WTC11 (cell line): Measurements from ENCODE around the gene MYH9. TPM values are rescaled to one million over a fixed set of nuclear protein-coding genes. Genes with fewer than 3 reads are reported as not detected.

Source experiments
- ATAC-seq: fragments of 200-7000 bp; cut with Tn5 transposase; 2 replicates; pipeline ENCODE4 v1.10.0; 2021; ENCODE audit warnings: mild to moderate bottlenecking, moderate library complexity
- CTCF ChIA-PET: fragments of 300-600 bp; sonication (Branson Sonifier 250); formaldehyde crosslinking; loops from one replicate; lab custom pipeline; 2021; ENCODE audit warnings: antibody characterized with exemption; lab: Charles Lee
- POLR2A ChIA-PET: fragments of 350-600 bp; sonication (Branson Sonifier 250); formaldehyde crosslinking; loops from one replicate; lab custom pipeline; 2021; ENCODE audit warnings: antibody characterized with exemption; lab: Charles Lee
- DNase-seq: peaks from one replicate; pipeline ENCODE4 v3.0.0; 2021; ENCODE audit warnings: low spot score
- H3K27ac Mint-ChIP-seq: 2 replicates; pipeline ENCODE4 v1.8.0; 2021; ENCODE audit warnings: mixed read lengths
- H3K27me3 Mint-ChIP-seq: 2 replicates; pipeline ENCODE4 v1.8.0; 2021; ENCODE audit warnings: low read depth, mild to moderate bottlenecking, moderate library complexity, mixed read lengths
- H3K36me3 Mint-ChIP-seq: 2 replicates; pipeline ENCODE4 v1.8.0; 2021; ENCODE audit warnings: mixed read lengths
- H3K4me1 Mint-ChIP-seq: 2 replicates; pipeline ENCODE4 v1.8.0; 2022; ENCODE audit warnings: mixed read lengths
- H3K4me3 Mint-ChIP-seq: 2 replicates; pipeline ENCODE4 v1.8.0; 2021; ENCODE audit warnings: mild to moderate bottlenecking, moderate library complexity, mixed read lengths
- H3K9me3 Mint-ChIP-seq: 2 replicates; pipeline ENCODE4 v1.8.0; 2021; ENCODE audit warnings: mixed read lengths
- ATF1 ChIP-seq: sonication (generic); formaldehyde crosslinking; IDR thresholded peaks from 2 replicates; pipeline ENCODE4 v1.8.1; 2023; ENCODE audit warnings: mild to moderate bottlenecking, moderate library complexity, missing genetic modification reagents
- IRF2 ChIP-seq: sonication (generic); formaldehyde crosslinking; IDR thresholded peaks from 2 replicates; pipeline ENCODE4 v1.8.0; 2022; ENCODE audit warnings: low read depth, missing genetic modification reagents, borderline replicate concordance
- SMAD3 ChIP-seq: sonication (generic); formaldehyde crosslinking; IDR thresholded peaks from 2 replicates; pipeline ENCODE4 v1.8.0; 2022; ENCODE audit warnings: missing genetic modification reagents, mild to moderate bottlenecking, borderline replicate concordance
- SOX15 ChIP-seq: fragments of 250-450 bp; sonication (Bioruptor Pico); IDR thresholded peaks from 2 replicates; pipeline ENCODE4 v1.9.0; 2021; ENCODE audit warnings: mild to moderate bottlenecking
- SP1 ChIP-seq: sonication (generic); formaldehyde crosslinking; conservative IDR thresholded peaks from 2 replicates; pipeline ENCODE4 v1.8.1; 2022; ENCODE audit warnings: missing genetic modification reagents
- TEAD4 ChIP-seq: sonication (generic); formaldehyde crosslinking; IDR thresholded peaks from 2 replicates; pipeline ENCODE4 v1.8.0; 2022; ENCODE audit warnings: mild to moderate bottlenecking, missing genetic modification reagents
- ZNF138 ChIP-seq: sonication (generic); formaldehyde crosslinking; conservative IDR thresholded peaks from 2 replicates; pipeline ENCODE4 v1.8.1; 2022; ENCODE audit warnings: mild to moderate bottlenecking, moderate library complexity, missing genetic modification reagents
- ZNF232 ChIP-seq: sonication (generic); formaldehyde crosslinking; IDR thresholded peaks from 2 replicates; pipeline ENCODE4 v1.8.0; 2022; ENCODE audit warnings: mild to moderate bottlenecking, missing genetic modification reagents
- total RNA-seq: library from RNA; stranded (reverse); gene quantifications from 3 replicates; pipeline ENCODE4 v1.2.3, GENCODE V29; 2021
- TF ChIP-seq, protein P1 (sequence below): fragments of 250-450 bp; sonication (Bioruptor Pico); IDR thresholded peaks from 2 replicates; pipeline ENCODE4 v1.9.0; 2021; ENCODE audit warnings: mild to moderate bottlenecking
- TF ChIP-seq, protein P2 (sequence below): sonication (generic); formaldehyde crosslinking; IDR thresholded peaks from 2 replicates; pipeline ENCODE4 v1.8.0; 2023; ENCODE audit warnings: mild to moderate bottlenecking, missing genetic modification reagents
- TF ChIP-seq, protein P3 (sequence below): sonication (generic); formaldehyde crosslinking; IDR thresholded peaks from 2 replicates; pipeline ENCODE4 v1.8.1; 2023; ENCODE audit warnings: mild to moderate bottlenecking, missing genetic modification reagents
- TF ChIP-seq, protein P4 (sequence below): fragments of 250-450 bp; sonication (Bioruptor Pico); IDR thresholded peaks from 2 replicates; pipeline ENCODE4 v1.9.0; 2021; ENCODE audit warnings: moderate library complexity, mild to moderate bottlenecking, inconsistent platforms, borderline replicate concordance
- TF ChIP-seq, protein P5 (sequence below): fragments of 250-450 bp; sonication (Bioruptor Pico); conservative IDR thresholded peaks from 2 replicates; pipeline ENCODE4 v1.9.0; 2021; ENCODE audit warnings: mild to moderate bottlenecking
- TF ChIP-seq, protein P6 (sequence below): sonication (generic); formaldehyde crosslinking; IDR thresholded peaks from 2 replicates; pipeline ENCODE4 v1.8.0; 2022; ENCODE audit warnings: mild to moderate bottlenecking, missing genetic modification reagents

The MYH9 gene
- total RNA-seq, 1 experiment from 2014 or later = 277 TPM

DNA sequence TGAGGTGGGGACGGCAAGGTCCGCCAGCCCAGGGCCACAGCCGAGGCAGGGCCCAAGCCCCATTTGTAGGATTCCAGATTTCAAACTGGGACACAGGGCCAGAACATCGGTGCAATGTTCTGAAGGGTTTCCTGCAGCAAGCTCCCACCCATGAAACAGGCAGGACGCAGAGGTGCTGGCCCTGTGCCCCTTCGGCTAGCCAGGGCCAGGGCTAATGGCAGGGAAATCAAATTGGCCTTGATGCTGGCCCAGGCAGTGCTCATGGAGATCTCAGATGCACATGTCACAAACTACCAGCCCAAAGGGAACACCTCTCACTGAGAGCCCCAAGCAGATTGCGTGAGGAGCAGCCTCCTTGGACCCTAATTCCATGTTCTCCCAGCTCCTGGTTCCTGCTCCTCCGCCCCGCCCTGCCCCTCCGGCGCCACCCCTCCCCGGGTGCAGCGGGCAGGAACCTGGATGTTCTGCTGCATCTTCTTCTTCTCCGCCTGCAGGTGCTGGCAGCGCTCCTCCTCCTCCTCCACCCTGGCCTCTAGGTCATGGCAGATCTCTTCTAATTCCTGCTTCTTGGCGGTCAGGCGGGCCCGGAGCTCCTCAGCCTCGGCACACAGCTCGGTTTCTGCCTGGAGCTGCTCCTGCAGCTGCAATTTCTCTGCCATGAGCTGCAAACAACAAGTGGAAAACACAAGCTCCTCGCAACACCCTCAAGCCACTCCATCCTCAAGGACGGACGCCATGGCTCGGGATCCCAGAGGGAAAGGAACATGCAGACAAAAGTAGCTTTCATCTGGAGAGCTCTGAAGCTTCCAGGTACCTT, 87.2 kb downstream of the MYH9 start:
- no peaks in the 10 kb centered on the region for H3K27me3 Mint-ChIP-seq
- TF ChIP-seq, protein P1, sequence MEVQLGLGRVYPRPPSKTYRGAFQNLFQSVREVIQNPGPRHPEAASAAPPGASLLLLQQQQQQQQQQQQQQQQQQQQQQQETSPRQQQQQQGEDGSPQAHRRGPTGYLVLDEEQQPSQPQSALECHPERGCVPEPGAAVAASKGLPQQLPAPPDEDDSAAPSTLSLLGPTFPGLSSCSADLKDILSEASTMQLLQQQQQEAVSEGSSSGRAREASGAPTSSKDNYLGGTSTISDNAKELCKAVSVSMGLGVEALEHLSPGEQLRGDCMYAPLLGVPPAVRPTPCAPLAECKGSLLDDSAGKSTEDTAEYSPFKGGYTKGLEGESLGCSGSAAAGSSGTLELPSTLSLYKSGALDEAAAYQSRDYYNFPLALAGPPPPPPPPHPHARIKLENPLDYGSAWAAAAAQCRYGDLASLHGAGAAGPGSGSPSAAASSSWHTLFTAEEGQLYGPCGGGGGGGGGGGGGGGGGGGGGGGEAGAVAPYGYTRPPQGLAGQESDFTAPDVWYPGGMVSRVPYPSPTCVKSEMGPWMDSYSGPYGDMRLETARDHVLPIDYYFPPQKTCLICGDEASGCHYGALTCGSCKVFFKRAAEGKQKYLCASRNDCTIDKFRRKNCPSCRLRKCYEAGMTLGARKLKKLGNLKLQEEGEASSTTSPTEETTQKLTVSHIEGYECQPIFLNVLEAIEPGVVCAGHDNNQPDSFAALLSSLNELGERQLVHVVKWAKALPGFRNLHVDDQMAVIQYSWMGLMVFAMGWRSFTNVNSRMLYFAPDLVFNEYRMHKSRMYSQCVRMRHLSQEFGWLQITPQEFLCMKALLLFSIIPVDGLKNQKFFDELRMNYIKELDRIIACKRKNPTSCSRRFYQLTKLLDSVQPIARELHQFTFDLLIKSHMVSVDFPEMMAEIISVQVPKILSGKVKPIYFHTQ (CRISPR knock-in tag) = no peak
- TF ChIP-seq IRF2 (CRISPR knock-in tag) (no peak), SOX15 (CRISPR knock-in tag) (no peak)
- TF ChIP-seq, protein P2, sequence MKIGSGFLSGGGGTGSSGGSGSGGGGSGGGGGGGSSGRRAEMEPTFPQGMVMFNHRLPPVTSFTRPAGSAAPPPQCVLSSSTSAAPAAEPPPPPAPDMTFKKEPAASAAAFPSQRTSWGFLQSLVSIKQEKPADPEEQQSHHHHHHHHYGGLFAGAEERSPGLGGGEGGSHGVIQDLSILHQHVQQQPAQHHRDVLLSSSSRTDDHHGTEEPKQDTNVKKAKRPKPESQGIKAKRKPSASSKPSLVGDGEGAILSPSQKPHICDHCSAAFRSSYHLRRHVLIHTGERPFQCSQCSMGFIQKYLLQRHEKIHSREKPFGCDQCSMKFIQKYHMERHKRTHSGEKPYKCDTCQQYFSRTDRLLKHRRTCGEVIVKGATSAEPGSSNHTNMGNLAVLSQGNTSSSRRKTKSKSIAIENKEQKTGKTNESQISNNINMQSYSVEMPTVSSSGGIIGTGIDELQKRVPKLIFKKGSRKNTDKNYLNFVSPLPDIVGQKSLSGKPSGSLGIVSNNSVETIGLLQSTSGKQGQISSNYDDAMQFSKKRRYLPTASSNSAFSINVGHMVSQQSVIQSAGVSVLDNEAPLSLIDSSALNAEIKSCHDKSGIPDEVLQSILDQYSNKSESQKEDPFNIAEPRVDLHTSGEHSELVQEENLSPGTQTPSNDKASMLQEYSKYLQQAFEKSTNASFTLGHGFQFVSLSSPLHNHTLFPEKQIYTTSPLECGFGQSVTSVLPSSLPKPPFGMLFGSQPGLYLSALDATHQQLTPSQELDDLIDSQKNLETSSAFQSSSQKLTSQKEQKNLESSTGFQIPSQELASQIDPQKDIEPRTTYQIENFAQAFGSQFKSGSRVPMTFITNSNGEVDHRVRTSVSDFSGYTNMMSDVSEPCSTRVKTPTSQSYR (CRISPR knock-in tag) = no peak
- peak overlapping the region; percentile 72 for H3K27ac Mint-ChIP-seq
- H3K4me1 Mint-ChIP-seq = no peaks in the 10 kb centered on the region
- CTCF ChIA-PET = interaction anchor here (0.6 to 3.2 kb wide), 33 partner anchors 8 to 1021 kb away, joined by 3 to 62 read pairs (median 7); partner anchors contain the start of genes MYH9 and TXN2
- POLR2A ChIA-PET = no interaction called here
- DNase-seq (no peak), ATAC-seq (no peak)
- no peaks in the 10 kb centered on the region for H3K9me3 Mint-ChIP-seq
- H3K36me3 Mint-ChIP-seq = peaks cover 79% of the 10 kb centered on the region
- H3K4me3 Mint-ChIP-seq = no peak overlapping the region

DNA sequence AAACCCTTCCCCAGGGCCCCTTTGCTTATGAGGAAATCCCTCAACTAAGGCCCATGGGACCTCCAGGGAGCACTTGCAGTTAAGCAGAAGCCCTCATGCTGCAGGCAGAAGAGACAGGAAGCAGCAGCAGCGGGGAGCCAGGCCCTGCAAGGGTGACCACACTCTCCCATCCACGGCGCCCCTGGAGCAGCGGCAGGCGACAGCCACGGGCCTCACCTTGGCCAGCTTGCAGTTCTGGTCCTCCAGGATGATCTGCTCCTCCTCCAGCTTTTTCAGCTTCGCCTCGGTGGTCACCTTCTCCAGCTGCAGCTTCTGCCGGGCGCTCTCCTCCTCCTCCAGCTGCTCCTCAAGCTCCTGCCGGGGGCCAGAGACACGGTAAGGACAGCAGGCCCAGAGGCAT, 87.9 kb downstream of the MYH9 start:
- Mint-ChIP-seq H3K9me3 (no peaks in the 10 kb centered on the region), H3K27ac (no peak overlapping the region), H3K4me3 (no peak overlapping the region), H3K4me1 (no peaks in the 10 kb centered on the region), H3K27me3 (no peaks in the 10 kb centered on the region), H3K36me3 (peaks cover 79% of the 10 kb centered on the region)
- ChIA-PET CTCF (interaction anchor here (1.3 to 2.6 kb wide), 7 partner anchors 14 to 187 kb away, joined by 3 to 39 read pairs (median 11); partner anchors contain the start of gene TXN2), POLR2A (no interaction called here)
- ATAC-seq (no peak), DNase-seq (no peak)
- TF ChIP-seq, protein P3, sequence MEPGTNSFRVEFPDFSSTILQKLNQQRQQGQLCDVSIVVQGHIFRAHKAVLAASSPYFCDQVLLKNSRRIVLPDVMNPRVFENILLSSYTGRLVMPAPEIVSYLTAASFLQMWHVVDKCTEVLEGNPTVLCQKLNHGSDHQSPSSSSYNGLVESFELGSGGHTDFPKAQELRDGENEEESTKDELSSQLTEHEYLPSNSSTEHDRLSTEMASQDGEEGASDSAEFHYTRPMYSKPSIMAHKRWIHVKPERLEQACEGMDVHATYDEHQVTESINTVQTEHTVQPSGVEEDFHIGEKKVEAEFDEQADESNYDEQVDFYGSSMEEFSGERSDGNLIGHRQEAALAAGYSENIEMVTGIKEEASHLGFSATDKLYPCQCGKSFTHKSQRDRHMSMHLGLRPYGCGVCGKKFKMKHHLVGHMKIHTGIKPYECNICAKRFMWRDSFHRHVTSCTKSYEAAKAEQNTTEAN = no peak

DNA sequence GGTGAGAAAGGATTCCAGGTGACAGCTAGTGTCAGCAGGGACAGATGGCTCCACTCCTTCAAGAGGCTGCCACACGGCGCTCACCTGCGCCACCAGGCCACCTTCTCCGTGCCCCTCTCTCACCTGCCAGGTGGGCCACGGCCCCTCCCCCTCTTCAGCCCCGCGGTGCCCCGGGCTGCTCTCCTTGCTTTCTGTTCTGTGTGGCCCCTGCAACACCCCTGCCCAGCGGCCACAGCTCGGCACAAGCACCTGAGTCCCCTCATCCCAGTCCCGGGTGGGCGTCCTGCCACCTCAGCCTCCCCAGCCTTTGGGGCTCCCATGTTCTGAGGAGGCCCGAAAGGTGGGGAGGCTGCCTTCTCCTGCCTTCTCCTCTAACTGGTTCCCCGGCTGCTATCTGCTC, 88.5 kb downstream of the MYH9 start:
- TF ChIP-seq ATF1 (no peak), SMAD3 (CRISPR knock-in tag) (no peak), SP1 (CRISPR knock-in tag) (no peak), ZNF138 (CRISPR knock-in tag) (no peak), ZNF232 (CRISPR knock-in tag) (no peak), TEAD4 (CRISPR knock-in tag) (no peak)
- TF ChIP-seq, protein P4, sequence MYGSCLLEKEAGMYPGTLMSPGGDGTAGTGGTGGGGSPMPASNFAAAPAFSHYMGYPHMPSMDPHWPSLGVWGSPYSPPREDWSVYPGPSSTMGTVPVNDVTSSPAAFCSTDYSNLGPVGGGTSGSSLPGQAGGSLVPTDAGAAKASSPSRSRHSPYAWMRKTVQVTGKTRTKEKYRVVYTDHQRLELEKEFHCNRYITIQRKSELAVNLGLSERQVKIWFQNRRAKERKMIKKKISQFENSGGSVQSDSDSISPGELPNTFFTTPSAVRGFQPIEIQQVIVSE (CRISPR knock-in tag) = no peak
- TF ChIP-seq, protein P5, sequence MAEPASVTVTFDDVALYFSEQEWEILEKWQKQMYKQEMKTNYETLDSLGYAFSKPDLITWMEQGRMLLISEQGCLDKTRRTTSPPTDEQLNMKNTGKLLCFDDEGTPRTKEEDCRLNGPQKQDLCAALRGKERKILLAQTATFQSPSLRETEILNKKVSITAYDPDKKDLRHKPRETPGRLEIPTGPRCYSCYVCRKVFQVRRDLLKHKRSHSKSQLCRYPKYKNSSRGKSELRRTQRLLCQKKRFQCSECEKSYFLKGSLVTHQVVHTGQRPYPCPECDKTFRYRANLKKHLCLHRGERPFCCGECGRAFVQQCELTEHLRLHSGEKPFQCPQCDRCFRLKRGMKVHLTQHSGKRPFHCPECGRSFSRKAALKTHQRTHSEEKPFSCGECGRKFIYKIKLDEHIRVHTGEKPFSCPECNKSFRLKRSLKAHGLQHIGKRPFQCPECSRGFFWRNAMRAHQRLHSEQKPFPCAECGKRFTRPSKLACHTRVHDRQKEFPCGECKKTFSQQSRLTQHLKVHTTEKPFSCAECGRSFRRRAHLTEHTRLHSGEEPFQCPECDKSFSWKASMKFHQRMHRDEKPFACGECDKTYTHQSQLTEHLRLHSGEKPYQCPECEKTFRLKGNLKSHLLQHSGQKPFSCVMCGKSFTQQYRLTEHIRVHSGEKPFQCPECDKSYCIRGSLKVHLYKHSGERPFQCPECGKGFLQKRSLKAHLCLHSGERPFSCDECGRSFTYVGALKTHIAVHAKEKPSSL = no peak
- TF ChIP-seq, protein P6, sequence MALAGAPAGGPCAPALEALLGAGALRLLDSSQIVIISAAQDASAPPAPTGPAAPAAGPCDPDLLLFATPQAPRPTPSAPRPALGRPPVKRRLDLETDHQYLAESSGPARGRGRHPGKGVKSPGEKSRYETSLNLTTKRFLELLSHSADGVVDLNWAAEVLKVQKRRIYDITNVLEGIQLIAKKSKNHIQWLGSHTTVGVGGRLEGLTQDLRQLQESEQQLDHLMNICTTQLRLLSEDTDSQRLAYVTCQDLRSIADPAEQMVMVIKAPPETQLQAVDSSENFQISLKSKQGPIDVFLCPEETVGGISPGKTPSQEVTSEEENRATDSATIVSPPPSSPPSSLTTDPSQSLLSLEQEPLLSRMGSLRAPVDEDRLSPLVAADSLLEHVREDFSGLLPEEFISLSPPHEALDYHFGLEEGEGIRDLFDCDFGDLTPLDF = no peak
- Mint-ChIP-seq H3K9me3 (no peaks in the 10 kb centered on the region), H3K27me3 (no peaks in the 10 kb centered on the region), H3K4me1 (no peaks in the 10 kb centered on the region), H3K27ac (no peak overlapping the region), H3K4me3 (no peak overlapping the region), H3K36me3 (peaks cover 80% of the 10 kb centered on the region)
- ATAC-seq = no peak
- CTCF ChIA-PET = interaction anchor here (2.6 to 3.4 kb wide), 2 partner anchors 13 kb away, joined by 16 to 27 read pairs; no protein-coding TSS in a partner anchor
- DNase-seq = no peak
- POLR2A ChIA-PET = no interaction called here
